GM19395 (cell line): ENCODE results near the gene MYH15.
A peak's percentile ranks its signal among the peaks of the same experiment; 100 is the strongest.

Experiments used
- ATAC-seq: cut with Tn5 transposase; IDR thresholded peaks from one replicate; pipeline ENCODE4 v1.9.1; 2021; ENCODE audit warnings: mild to moderate bottlenecking, moderate library complexity; ENCODE audit not compliant: unreplicated experiment

The MYH15 gene

GRCh38 chr3:108428586-108428985 lies 81.8 kb downstream of the MYH15 start:
- no peak for ATAC-seq

GRCh38 chr3:108420926-108421325 lies 89.5 kb downstream of the MYH15 start:
- ATAC-seq = no peak

- ATAC-seq = no peak
These were observed 94.1 kb downstream of the MYH15 start for GRCh38 chr3:108416111-108416869.

GRCh38 chr3:108415661-108416060 lies 94.7 kb downstream of the MYH15 start:
- ATAC-seq = no peak

GRCh38 chr3:108414007-108414406 lies 96.4 kb downstream of the MYH15 start:
- ATAC-seq = no peak

- no peak for ATAC-seq
These were observed 98.2 kb downstream of the MYH15 start for GRCh38 chr3:108412121-108412750.

- no peak for ATAC-seq
These were observed 99.8 kb downstream of the MYH15 start for GRCh38 chr3:108410531-108410984.

- no peak for ATAC-seq
These were observed 100.6 kb downstream of the MYH15 start for GRCh38 chr3:108409800-108410178.

GRCh38 chr3:108408883-108409799 lies 101.3 kb downstream of the MYH15 start:
- no peak for ATAC-seq

GRCh38 chr3:108407886-108408285 lies 102.5 kb downstream of the MYH15 start:
- ATAC-seq = no peak

- peak; percentile 98 for ATAC-seq
These were observed 103.7 kb downstream of the MYH15 start for GRCh38 chr3:108406661-108407206.

GRCh38 chr3:108406063-108406660 lies 104.2 kb downstream of the MYH15 start:
- ATAC-seq = peak; percentile 40

- no peak for ATAC-seq
These were observed 106.0 kb downstream of the MYH15 start for GRCh38 chr3:108404368-108404767.

- no peak for ATAC-seq
These were observed 106.6 kb downstream of the MYH15 start for GRCh38 chr3:108403686-108404345.

GRCh38 chr3:108403198-108403597 lies 107.2 kb downstream of the MYH15 start:
- no peak for ATAC-seq

- no peak for ATAC-seq
These were observed 108.6 kb downstream of the MYH15 start for GRCh38 chr3:108401836-108402235.

GRCh38 chr3:108398510-108398909 lies 111.9 kb downstream of the MYH15 start:
- no peak for ATAC-seq

- no peak for ATAC-seq
These were observed 114.1 kb downstream of the MYH15 start for GRCh38 chr3:108396336-108396735.

GRCh38 chr3:108394563-108394962 lies 115.8 kb downstream of the MYH15 start:
- ATAC-seq = no peak

GRCh38 chr3:108394016-108394415 lies 116.4 kb downstream of the MYH15 start:
- no peak for ATAC-seq
